SK-N-SH (cell line): ENCODE results near the gene CCDC127. TPM values are rescaled to one million over a fixed set of nuclear protein-coding genes. Genes with fewer than 3 reads are reported as not detected.

Experiments used
- CTCF ChIA-PET: fragments of 300-600, 350-600 bp; formaldehyde crosslinking; extraction: SDS; loops from one replicate; lab custom pipeline; 2021; lab: Yijun Ruan, JAX
- POLR2A ChIA-PET: fragments of 350-600 bp; sonication (Branson Sonifier 250); formaldehyde crosslinking; extraction: SDS; loops from one replicate; lab custom pipeline; 2020; ENCODE audit warnings: antibody characterized with exemption, inconsistent platforms; lab: Yijun Ruan, JAX
- DNase-seq: peaks from one replicate; pipeline ENCODE4 v3.0.0; 2012
- H2AFZ ChIP-seq: fragments of 200-600 bp; sonication (generic); 2 replicates; pipeline ENCODE4 v1.8.1; 2016; ENCODE audit warnings: antibody characterized with exemption, mild to moderate bottlenecking, low read depth
- H3F3A ChIP-seq: fragments of 200-600 bp; sonication (generic); replicated peaks from 2 replicates; pipeline ENCODE3; 2016; ENCODE audit warnings: antibody characterized with exemption, mild to moderate bottlenecking; ENCODE audit not compliant: insufficient read depth
- H3K27ac ChIP-seq, 2 experiments: fragments of 200-500 bp in 1 of 2; fragments of 200-600 bp in 1 of 2; sonication (Bioruptor generic) in 1 of 2; sonication (generic), shearing (Covaris generic) in 1 of 2; 2 replicates each; pipeline versions ENCODE4 v1.5.1 to v1.6.1; 2014 to 2016; ENCODE audit warnings: low read depth in 2 of 2, inconsistent platforms in 1 of 2, low read length in 1 of 2, mild to moderate bottlenecking in 1 of 2, mixed read lengths in 1 of 2
- H3K27me3 ChIP-seq: fragments of 200-600 bp; sonication (generic), shearing (Covaris generic); 2 replicates; pipeline ENCODE4 v1.6.1; 2016; ENCODE audit warnings: mixed run types; ENCODE audit not compliant: insufficient read depth
- H3K36me3 ChIP-seq, 2 experiments: fragments of 200-500 bp in 1 of 2; fragments of 200-600 bp in 1 of 2; sonication (Bioruptor generic) in 1 of 2; sonication (generic) in 1 of 2; replicated peaks in 1 of 2; 2 replicates each; pipeline versions ENCODE3 to v1.5.1; 2014 to 2016; ENCODE audit warnings: low read length in 1 of 2, mild to moderate bottlenecking in 1 of 2; ENCODE audit not compliant: insufficient read depth in 2 of 2, control insufficient read depth in 1 of 2
- H3K4me1 ChIP-seq, 2 experiments: fragments of 200-500 bp in 1 of 2; fragments of 200-600 bp in 1 of 2; sonication (Bioruptor generic) in 1 of 2; sonication (generic), shearing (Covaris generic) in 1 of 2; 2 replicates each; pipeline versions ENCODE4 v1.5.1 to v1.6.1; 2014 to 2016; ENCODE audit warnings: low read depth in 1 of 2, low read length in 1 of 2, mixed run types in 1 of 2; ENCODE audit not compliant: insufficient read depth in 2 of 2, control insufficient read depth in 1 of 2
- H3K4me2 ChIP-seq: fragments of 200-600 bp; sonication (generic), shearing (Covaris generic); 2 replicates; pipeline ENCODE4 v1.6.1; 2017; ENCODE audit warnings: mixed run types
- H3K4me3 ChIP-seq, 2 experiments: fragments of 200-500 bp in 1 of 2; fragments of 200-600 bp in 1 of 2; sonication (Bioruptor generic) in 1 of 2; sonication (generic), shearing (Covaris generic) in 1 of 2; 2 replicates each; pipeline versions ENCODE4 v1.5.1 to v1.8.1; 2014 to 2016; ENCODE audit warnings: low read depth in 2 of 2, inconsistent platforms in 1 of 2, low read length in 1 of 2, mild to moderate bottlenecking in 1 of 2, mixed read lengths in 1 of 2, moderate library complexity in 1 of 2
- H3K79me2 ChIP-seq: fragments of 200-600 bp; sonication (generic); 2 replicates; pipeline ENCODE4 v1.8.1; 2017; ENCODE audit warnings: mild to moderate bottlenecking; ENCODE audit not compliant: insufficient read depth
- H3K9ac ChIP-seq: fragments of 200-600 bp; sonication (generic); 2 replicates; pipeline ENCODE4 v1.6.1; 2017; ENCODE audit warnings: mixed run types
- H3K9me2 ChIP-seq: fragments of 200-600 bp; sonication (generic); 2 replicates; pipeline ENCODE4 v1.6.1; 2017; ENCODE audit warnings: mixed run types
- H3K9me3 ChIP-seq: fragments of 200-600 bp; sonication (generic); 2 replicates; pipeline ENCODE4 v1.6.1; 2017; ENCODE audit warnings: mixed run types, mild to moderate bottlenecking, moderate library complexity
- H4K20me1 ChIP-seq: fragments of 200-600 bp; sonication (generic); 2 replicates; pipeline ENCODE4 v1.6.1; 2017; ENCODE audit warnings: mild to moderate bottlenecking, mixed run types; ENCODE audit not compliant: insufficient read depth
- CHD2 ChIP-seq: fragments of 150-350 bp; IDR thresholded peaks from 2 replicates; pipeline ENCODE4 v1.6.1; 2018; ENCODE audit warnings: low read length; ENCODE audit not compliant: partially characterized antibody
- ELF1 ChIP-seq: IDR thresholded peaks from 2 replicates; pipeline ENCODE4 v1.4.0; 2012
- EP300 ChIP-seq, 2 experiments: IDR thresholded peaks; 2 replicates each; pipeline versions ENCODE4 v1.4.0 to v1.6.1; 2012; ENCODE audit warnings: borderline replicate concordance in 1 of 2, low read depth in 1 of 2, low read length in 1 of 2
- FOXM1 ChIP-seq: IDR thresholded peaks from 2 replicates; pipeline ENCODE4 v1.4.0; 2012; ENCODE audit warnings: low read depth, mild to moderate bottlenecking
- GATA2 ChIP-seq: sonication (generic); formaldehyde crosslinking; IDR thresholded peaks from 2 replicates; pipeline ENCODE4 v1.5.0; 2020; ENCODE audit warnings: mild to moderate bottlenecking, missing genetic modification reagents
- MXI1 ChIP-seq: IDR thresholded peaks from 2 replicates; pipeline ENCODE4 v1.6.1; 2012; ENCODE audit warnings: mild to moderate bottlenecking, low read depth, low read length, improper control_type of control experiment
- NFIC ChIP-seq: IDR thresholded peaks from 2 replicates; pipeline ENCODE4 v1.4.0; 2012; ENCODE audit warnings: borderline replicate concordance
- RCOR1 ChIP-seq: fragments of 150-350 bp; IDR thresholded peaks from 2 replicates; pipeline ENCODE4 v1.6.1; 2017; ENCODE audit warnings: antibody characterized with exemption, low read length
- RFX5 ChIP-seq: IDR thresholded peaks from 2 replicates; pipeline ENCODE4 v1.6.1; 2012; ENCODE audit warnings: mild to moderate bottlenecking, improper control_type of control experiment, low read length
- RXRA ChIP-seq: IDR thresholded peaks from 2 replicates; pipeline ENCODE4 v1.4.0; 2012; ENCODE audit warnings: low read depth, mild to moderate bottlenecking, borderline replicate concordance
- TAF1 ChIP-seq: IDR thresholded peaks from 2 replicates; pipeline ENCODE4 v1.6.1; 2012; ENCODE audit warnings: low read depth, mild to moderate bottlenecking, low read length, moderate library complexity, borderline replicate concordance
- TCF12 ChIP-seq: IDR thresholded peaks from 2 replicates; pipeline ENCODE4 v1.4.0; 2012
- TEAD4 ChIP-seq: IDR thresholded peaks from 2 replicates; pipeline ENCODE4 v1.4.0; 2012; ENCODE audit warnings: mild to moderate bottlenecking, borderline replicate concordance; ENCODE audit not compliant: insufficient read depth
- YY1 ChIP-seq: IDR thresholded peaks from 2 replicates; pipeline ENCODE4 v1.4.0; 2012; ENCODE audit warnings: low read depth, mild to moderate bottlenecking
- WGBS: methylation state at CpG from one replicate; pipeline ENCODE4 v1.1.6; 2017; ENCODE audit warnings: low lambda C conversion rate; 5-methylcytosine and 5-hydroxymethylcytosine counted together
- polyA plus RNA-seq, 3 experiments: library from polyadenylated mRNA; depleted of rRNA; stranded (reverse); fragments of >200 nt; gene quantifications; 2 replicates each; pipeline ENCODE4 v1.2.3, GENCODE V29; 2012
- TF ChIP-seq, protein P1 (sequence below): IDR thresholded peaks from 2 replicates; pipeline ENCODE4; 2012
- TF ChIP-seq, protein P2 (sequence below): IDR thresholded peaks from 2 replicates; pipeline ENCODE4 v1.4.0; 2012; ENCODE audit warnings: low read depth, borderline replicate concordance
- TF ChIP-seq, protein P3 (sequence below): IDR thresholded peaks from 2 replicates; pipeline ENCODE4 v1.4.0; 2012; ENCODE audit warnings: low read depth, borderline replicate concordance
- TF ChIP-seq, protein P4 (sequence below): fragments of 150-350 bp; IDR thresholded peaks from 2 replicates; pipeline ENCODE4 v1.6.1; 2016; ENCODE audit warnings: mild to moderate bottlenecking, low read depth, low read length
- TF ChIP-seq, protein P5 (sequence below): IDR thresholded peaks from 2 replicates; pipeline ENCODE4 v1.4.0; 2012; ENCODE audit warnings: low read depth

The CCDC127 gene
- polyA plus RNA-seq, 1 of the 3 experiments (the other 2 are of a cell fraction) = 3.9 TPM

DNA sequence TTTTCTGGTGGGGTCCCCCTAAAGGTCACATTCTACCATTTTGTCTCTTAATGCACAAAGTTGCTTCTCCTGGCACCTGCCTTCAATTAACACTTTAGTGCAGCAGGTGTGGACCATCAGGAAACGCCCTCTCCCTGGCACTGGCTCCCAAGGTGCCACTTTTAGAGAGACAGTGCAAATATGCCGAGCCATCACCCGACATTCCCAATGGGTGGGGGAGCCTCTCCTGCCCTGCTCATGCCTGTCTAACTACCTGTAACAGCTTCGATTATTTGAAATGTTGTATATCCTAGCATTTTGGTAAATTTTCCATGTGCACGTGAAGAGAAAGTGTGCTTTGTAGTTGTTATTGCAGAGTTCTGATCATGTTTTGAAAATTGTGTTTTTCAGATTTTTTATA is 39.8 kb downstream of the CCDC127 start:
- H3K9me3 ChIP-seq = no peaks in the 10 kb centered on the region
- no peak overlapping the region for H3K4me3 ChIP-seq
- peaks cover 3% of the 10 kb centered on the region; the same call in 1 of the 2 replicates for H3K27me3 ChIP-seq
- no peaks in the 10 kb centered on the region for H4K20me1 ChIP-seq
- H3K9me2 ChIP-seq = no peaks in the 10 kb centered on the region
- no peaks in the 10 kb centered on the region for H3K79me2 ChIP-seq
- CTCF ChIA-PET = interaction anchor here (1.1 kb wide), 1 partner anchor 10 kb away, joined by 5 read pairs; no protein-coding TSS in a partner anchor
- H3K36me3 ChIP-seq = no peaks in the 10 kb centered on the region
- no peaks in the 10 kb centered on the region for H3F3A ChIP-seq
- H3K4me2 ChIP-seq = no peak overlapping the region
- H3K9ac ChIP-seq = no peak overlapping the region
- no peak overlapping the region for H3K27ac ChIP-seq
- no peak for DNase-seq
- 51% methylated on average over 5 of the region's 5 CpGs for WGBS
- no peak overlapping the region for H2AFZ ChIP-seq
- POLR2A ChIA-PET = no interaction called here
- TF ChIP-seq NFIC (no peak), GATA2 (CRISPR knock-in tag) (no peak), YY1 (no peak), RFX5 (no peak)
- TF ChIP-seq, all 33 proteins: peak for 0
- peaks cover 0 to 9% of the 10 kb centered on the region in 2 experiments; a peak in 1 of 4 replicates for H3K4me1 ChIP-seq

DNA sequence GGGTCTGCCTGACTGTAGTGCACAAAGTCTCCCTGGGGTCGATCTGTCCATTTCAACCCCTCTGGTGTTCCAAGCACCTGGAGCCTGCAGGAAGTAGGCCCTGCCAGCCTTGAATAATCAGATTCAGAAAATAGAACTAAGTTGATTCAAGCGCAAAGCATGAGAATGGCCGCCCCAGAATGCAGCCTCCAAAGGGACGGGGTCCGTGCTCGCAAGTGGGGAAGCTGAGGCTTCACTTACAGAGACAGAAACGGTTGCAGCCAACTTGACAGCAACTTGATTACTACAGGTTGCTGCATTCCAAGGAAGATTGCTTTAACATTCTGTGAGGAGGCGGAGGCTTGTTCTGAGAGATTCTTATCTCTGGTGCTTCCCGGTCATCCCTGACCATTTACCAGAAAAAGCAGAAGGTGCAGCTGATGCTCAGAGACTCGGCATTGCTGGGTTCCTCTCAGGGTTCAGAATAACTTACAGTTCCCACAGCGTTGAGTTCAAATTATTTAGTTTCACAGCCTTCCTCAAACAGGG is 41.6 kb downstream of the CCDC127 start:
- H3K4me2 ChIP-seq = no peak overlapping the region
- CTCF ChIA-PET = interaction anchor here (0.9 to 1.5 kb wide), 2 partner anchors 10 to 12 kb away, joined by 3 to 4 read pairs; no protein-coding TSS in a partner anchor
- no peak overlapping the region for H3K9ac ChIP-seq
- H3K27me3 ChIP-seq = peaks cover 3% of the 10 kb centered on the region; the same call in 1 of the 2 replicates
- no peaks in the 10 kb centered on the region for H4K20me1 ChIP-seq
- H3K36me3 ChIP-seq = no peaks in the 10 kb centered on the region
- H3F3A ChIP-seq = no peaks in the 10 kb centered on the region
- H3K4me1 ChIP-seq = peaks cover 0 to 9% of the 10 kb centered on the region in 2 experiments; a peak in 1 of 4 replicates
- no peak for DNase-seq
- H3K9me3 ChIP-seq = no peaks in the 10 kb centered on the region
- H3K27ac ChIP-seq = no peak overlapping the region; a peak in 1 of 4 replicates
- H2AFZ ChIP-seq = no peak overlapping the region
- H3K9me2 ChIP-seq = no peaks in the 10 kb centered on the region
- no peaks in the 10 kb centered on the region for H3K79me2 ChIP-seq
- WGBS = 66% methylated on average over 11 of the region's 11 CpGs
- POLR2A ChIA-PET = no interaction called here
- H3K4me3 ChIP-seq = no peak overlapping the region
- TF ChIP-seq, protein P1, sequence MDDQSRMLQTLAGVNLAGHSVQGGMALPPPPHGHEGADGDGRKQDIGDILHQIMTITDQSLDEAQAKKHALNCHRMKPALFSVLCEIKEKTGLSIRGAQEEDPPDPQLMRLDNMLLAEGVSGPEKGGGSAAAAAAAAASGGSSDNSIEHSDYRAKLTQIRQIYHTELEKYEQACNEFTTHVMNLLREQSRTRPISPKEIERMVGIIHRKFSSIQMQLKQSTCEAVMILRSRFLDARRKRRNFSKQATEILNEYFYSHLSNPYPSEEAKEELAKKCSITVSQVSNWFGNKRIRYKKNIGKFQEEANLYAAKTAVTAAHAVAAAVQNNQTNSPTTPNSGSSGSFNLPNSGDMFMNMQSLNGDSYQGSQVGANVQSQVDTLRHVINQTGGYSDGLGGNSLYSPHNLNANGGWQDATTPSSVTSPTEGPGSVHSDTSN = no peak
- no peak for TF ChIP-seq ELF1
- no peak for TF ChIP-seq TAF1
- TF ChIP-seq MXI1 = no peak
- TF ChIP-seq RCOR1 = no peak
- TF ChIP-seq TEAD4 = no peak
- TF ChIP-seq CHD2 = no peak
- TF ChIP-seq, protein P2, sequence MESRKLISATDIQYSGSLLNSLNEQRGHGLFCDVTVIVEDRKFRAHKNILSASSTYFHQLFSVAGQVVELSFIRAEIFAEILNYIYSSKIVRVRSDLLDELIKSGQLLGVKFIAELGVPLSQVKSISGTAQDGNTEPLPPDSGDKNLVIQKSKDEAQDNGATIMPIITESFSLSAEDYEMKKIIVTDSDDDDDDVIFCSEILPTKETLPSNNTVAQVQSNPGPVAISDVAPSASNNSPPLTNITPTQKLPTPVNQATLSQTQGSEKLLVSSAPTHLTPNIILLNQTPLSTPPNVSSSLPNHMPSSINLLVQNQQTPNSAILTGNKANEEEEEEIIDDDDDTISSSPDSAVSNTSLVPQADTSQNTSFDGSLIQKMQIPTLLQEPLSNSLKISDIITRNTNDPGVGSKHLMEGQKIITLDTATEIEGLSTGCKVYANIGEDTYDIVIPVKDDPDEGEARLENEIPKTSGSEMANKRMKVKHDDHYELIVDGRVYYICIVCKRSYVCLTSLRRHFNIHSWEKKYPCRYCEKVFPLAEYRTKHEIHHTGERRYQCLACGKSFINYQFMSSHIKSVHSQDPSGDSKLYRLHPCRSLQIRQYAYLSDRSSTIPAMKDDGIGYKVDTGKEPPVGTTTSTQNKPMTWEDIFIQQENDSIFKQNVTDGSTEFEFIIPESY = no peak
- TF ChIP-seq FOXM1 = no peak
- TF ChIP-seq, protein P3, sequence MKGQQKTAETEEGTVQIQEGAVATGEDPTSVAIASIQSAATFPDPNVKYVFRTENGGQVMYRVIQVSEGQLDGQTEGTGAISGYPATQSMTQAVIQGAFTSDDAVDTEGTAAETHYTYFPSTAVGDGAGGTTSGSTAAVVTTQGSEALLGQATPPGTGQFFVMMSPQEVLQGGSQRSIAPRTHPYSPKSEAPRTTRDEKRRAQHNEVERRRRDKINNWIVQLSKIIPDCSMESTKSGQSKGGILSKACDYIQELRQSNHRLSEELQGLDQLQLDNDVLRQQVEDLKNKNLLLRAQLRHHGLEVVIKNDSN = no peak
- TF ChIP-seq EP300 (IDR thresholded peaks at IDR 0.05; ENCODE audit: borderline replicate concordance in 1 of 2, low read depth in 1 of 2, low read length in 1 of 2) = no peak
- TF ChIP-seq, protein P4, sequence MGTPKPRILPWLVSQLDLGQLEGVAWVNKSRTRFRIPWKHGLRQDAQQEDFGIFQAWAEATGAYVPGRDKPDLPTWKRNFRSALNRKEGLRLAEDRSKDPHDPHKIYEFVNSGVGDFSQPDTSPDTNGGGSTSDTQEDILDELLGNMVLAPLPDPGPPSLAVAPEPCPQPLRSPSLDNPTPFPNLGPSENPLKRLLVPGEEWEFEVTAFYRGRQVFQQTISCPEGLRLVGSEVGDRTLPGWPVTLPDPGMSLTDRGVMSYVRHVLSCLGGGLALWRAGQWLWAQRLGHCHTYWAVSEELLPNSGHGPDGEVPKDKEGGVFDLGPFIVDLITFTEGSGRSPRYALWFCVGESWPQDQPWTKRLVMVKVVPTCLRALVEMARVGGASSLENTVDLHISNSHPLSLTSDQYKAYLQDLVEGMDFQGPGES = no peak
- TF ChIP-seq GATA2 (CRISPR knock-in tag) = no peak
- TF ChIP-seq, protein P5, sequence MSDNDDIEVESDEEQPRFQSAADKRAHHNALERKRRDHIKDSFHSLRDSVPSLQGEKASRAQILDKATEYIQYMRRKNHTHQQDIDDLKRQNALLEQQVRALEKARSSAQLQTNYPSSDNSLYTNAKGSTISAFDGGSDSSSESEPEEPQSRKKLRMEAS = no peak
- no peak for TF ChIP-seq TCF12
- TF ChIP-seq RXRA = no peak
- TF ChIP-seq RFX5 = no peak
- TF ChIP-seq NFIC = no peak
